GM23248 (cell line): ENCODE data around the gene OR10AG1. TPM values are rescaled to one million over a fixed set of nuclear protein-coding genes. Genes with fewer than 3 reads are reported as not detected.

Experiments used
- DNase-seq: peaks from one replicate; pipeline ENCODE4 v3.0.0-alpha.2; 2015
- H2AFZ ChIP-seq: fragments of 200-600 bp; sonication (generic); 2 replicates; pipeline ENCODE4 v1.6.1; 2016; ENCODE audit warnings: antibody characterized with exemption
- H3F3A ChIP-seq: fragments of 200-600 bp; sonication (generic); 2 replicates; pipeline ENCODE4 v1.6.1; 2016; ENCODE audit warnings: mild to moderate bottlenecking, antibody characterized with exemption, mixed run types; ENCODE audit not compliant: insufficient read depth
- H3K27ac ChIP-seq: fragments of 200-600 bp; sonication (generic); 2 replicates; pipeline ENCODE4 v1.5.1; 2016; ENCODE audit warnings: mild to moderate bottlenecking
- H3K27me3 ChIP-seq: fragments of 200-600 bp; sonication (generic); replicated peaks from 2 replicates; pipeline ENCODE4 v1.6.1; 2016; ENCODE audit warnings: mild to moderate bottlenecking; ENCODE audit not compliant: insufficient read depth
- H3K36me3 ChIP-seq: fragments of 200-600 bp; sonication (generic); 2 replicates; pipeline ENCODE4 v1.6.1; 2016; ENCODE audit warnings: low read depth, mild to moderate bottlenecking
- H3K4me1 ChIP-seq: fragments of 200-600 bp; sonication (generic); 2 replicates; pipeline ENCODE4 v1.6.1; 2016; ENCODE audit warnings: mild to moderate bottlenecking; ENCODE audit not compliant: insufficient read depth
- H3K4me2 ChIP-seq: fragments of 200-600 bp; sonication (generic); one replicate; pipeline ENCODE4 v1.6.1; 2016; ENCODE audit warnings: mild to moderate bottlenecking; ENCODE audit not compliant: unreplicated experiment
- H3K4me3 ChIP-seq: fragments of 200-600 bp; sonication (generic); 2 replicates; pipeline ENCODE4 v1.5.1; 2016; ENCODE audit warnings: mild to moderate bottlenecking
- H3K79me2 ChIP-seq: fragments of 200-600 bp; sonication (generic); 2 replicates; pipeline ENCODE4 v1.6.1; 2016; ENCODE audit warnings: mild to moderate bottlenecking; ENCODE audit not compliant: insufficient read depth
- H3K9ac ChIP-seq: fragments of 200-600 bp; sonication (generic); 2 replicates; pipeline ENCODE4 v1.6.1; 2016; ENCODE audit warnings: mild to moderate bottlenecking
- H3K9me2 ChIP-seq: fragments of 200-600 bp; sonication (generic); 2 replicates; pipeline ENCODE4 v1.6.1; 2016; ENCODE audit warnings: mixed run types, mild to moderate bottlenecking, moderate library complexity; ENCODE audit not compliant: insufficient read depth
- H3K9me3 ChIP-seq: fragments of 200-600 bp; sonication (generic); one replicate; pipeline ENCODE4 v1.6.1; 2017; ENCODE audit warnings: low read depth
- H4K20me1 ChIP-seq: fragments of 200-600 bp; sonication (generic); 2 replicates; pipeline ENCODE4 v1.6.0; 2016; ENCODE audit not compliant: insufficient read depth
- EZH2 ChIP-seq: fragments of 200-600 bp; sonication (generic); IDR thresholded peaks from 2 replicates; pipeline ENCODE4 v1.6.1; 2018; ENCODE audit warnings: antibody characterized with exemption, mild to moderate bottlenecking; ENCODE audit not compliant: insufficient read depth, poor library complexity, severe bottlenecking
- EZH2phosphoT487 ChIP-seq: fragments of 200-600 bp; sonication (generic); IDR thresholded peaks from 2 replicates; pipeline ENCODE4 v1.6.1; 2018; ENCODE audit warnings: antibody characterized with exemption, moderate library complexity, mild to moderate bottlenecking, low read depth; ENCODE audit not compliant: insufficient read depth
- WGBS, 2 experiments: methylation state at CpG; one replicate each; pipeline ENCODE4 v1.1.6; 2015 to 2017; ENCODE audit warnings: low lambda C conversion rate in 2 of 2, low coverage in 1 of 2; ENCODE audit errors: missing lambda C conversion rate in 2 of 2; 5-methylcytosine and 5-hydroxymethylcytosine counted together
- in situ Hi-C: fragments of 300-500 bp; cut with MboI; formaldehyde crosslinking; loops from 2 replicates; pipeline ENCODE4 v1.15.0; 2020
- polyA plus RNA-seq: library from polyadenylated mRNA; unstranded; fragments of >200 nt; fragmentation: Nextera tagmentation; extraction: Ambion mirVana; gene quantifications from 2 replicates; pipeline ENCODE4 v1.2.1, GENCODE V29; 2016
- total RNA-seq: library from RNA; depleted of rRNA; stranded (reverse); fragments of >200 nt; shearing (Covaris generic); gene quantifications from 2 replicates; pipeline ENCODE4 v1.2.3, GENCODE V29; 2014; rRNA removed

OR10AG1 gene
- total and polyA plus RNA-seq, 2 experiments from 2014 or later = not detected

DNA sequence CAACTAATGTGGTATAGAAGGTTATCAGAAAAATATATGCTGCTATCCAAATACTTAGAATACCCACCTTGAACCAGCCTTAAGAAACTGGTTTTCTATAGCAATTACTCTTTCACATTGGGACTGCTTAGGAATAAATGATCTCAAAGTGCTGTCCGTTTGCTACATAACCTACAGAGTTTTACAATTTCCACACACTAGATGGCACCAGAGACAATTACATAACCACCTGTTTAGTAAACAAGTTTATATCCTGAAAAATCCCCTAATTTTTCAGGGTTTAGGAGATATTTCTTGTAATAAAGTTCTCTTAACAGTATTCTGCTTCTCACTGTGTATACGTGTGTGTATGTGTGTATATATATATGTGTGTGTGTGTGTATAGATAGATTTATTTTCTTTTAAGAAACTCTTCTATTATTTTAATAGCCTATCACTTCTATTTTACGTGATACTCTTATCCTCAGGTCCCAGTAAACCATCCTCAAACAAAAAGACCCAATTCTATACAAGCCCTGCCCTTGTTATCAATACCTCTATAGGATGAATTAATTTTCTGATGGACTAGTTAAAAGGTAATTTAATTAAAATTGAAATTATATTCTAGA, 26.9 kb downstream of the OR10AG1 start:
- no peaks in the 10 kb centered on the region for H3K79me2 ChIP-seq
- H4K20me1 ChIP-seq = no peaks in the 10 kb centered on the region
- TF ChIP-seq EZH2 (no peak), EZH2phosphoT487 (no peak)
- no peaks in the 10 kb centered on the region for H3K36me3 ChIP-seq
- 1 to 5% methylated on average over 3 of the region's 3 CpGs for WGBS, 2 experiments
- H3K27me3 ChIP-seq = no peaks in the 10 kb centered on the region
- no peaks in the 10 kb centered on the region for H3K9me3 ChIP-seq
- H2AFZ ChIP-seq = no peak overlapping the region
- H3K4me1 ChIP-seq = no peaks in the 10 kb centered on the region
- H3K9me2 ChIP-seq = no peaks in the 10 kb centered on the region
- in situ Hi-C loops = loop anchor here (25.0 kb wide), 1 partner anchor 844 kb away; no protein-coding TSS in a partner anchor
- no peak overlapping the region for H3K4me2 ChIP-seq
- H3K27ac ChIP-seq = no peak overlapping the region
- DNase-seq = peak; percentile 49
- no peak overlapping the region for H3K4me3 ChIP-seq
- H3F3A ChIP-seq = no peaks in the 10 kb centered on the region
- no peak overlapping the region for H3K9ac ChIP-seq

DNA sequence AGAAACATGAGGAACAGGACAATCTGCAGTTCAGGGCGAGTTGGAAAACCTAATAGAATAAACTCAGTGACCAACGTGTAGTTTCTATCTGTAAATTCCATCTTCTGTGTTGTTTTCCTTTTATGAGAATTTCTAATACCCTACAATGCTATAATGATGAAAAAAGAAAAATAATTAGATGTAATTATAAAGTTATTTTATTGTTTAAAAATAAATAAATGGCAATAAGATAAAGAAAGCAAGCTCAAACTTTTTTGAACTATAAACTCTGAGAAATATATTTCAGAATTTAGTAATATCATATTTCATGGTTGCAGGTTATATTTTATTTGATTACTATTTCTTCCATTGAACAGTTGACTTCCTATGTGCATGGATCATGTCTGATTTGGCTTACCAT, 33.4 kb downstream of the OR10AG1 start, which contains the start of gene OR5I1:
OR5I1 (minus strand) TSS at position 101 of the 400 bp plus-strand sequence; CDS start at position 101, 0 bp downstream.
- Histone ChIP-seq H3K9ac (no peak within 1 kb of the TSS), H2AFZ (no peak within 1 kb of the TSS), H3K36me3 (no peaks in the 10 kb centered on the region), H3K9me3 (no peaks in the 10 kb centered on the region), H3K4me1 (no peaks in the 10 kb centered on the region), H3K9me2 (no peaks in the 10 kb centered on the region), H4K20me1 (no peaks in the 10 kb centered on the region), H3K27ac (no peak within 1 kb of the TSS), H3K27me3 (no peaks in the 10 kb centered on the region), H3K4me2 (no peak within 1 kb of the TSS), H3K79me2 (no peaks in the 10 kb centered on the region), H3F3A (no peaks in the 10 kb centered on the region), H3K4me3 (no peak within 1 kb of the TSS)
- in situ Hi-C loops = loop anchor here (25.0 kb wide), 1 partner anchor 851 kb away; no protein-coding TSS in a partner anchor
- TF ChIP-seq EZH2phosphoT487 (no peak), EZH2 (no peak)
- DNase-seq = no peak
- 2% methylated on average over 2 of the region's 2 CpGs for WGBS, 2 experiments

DNA sequence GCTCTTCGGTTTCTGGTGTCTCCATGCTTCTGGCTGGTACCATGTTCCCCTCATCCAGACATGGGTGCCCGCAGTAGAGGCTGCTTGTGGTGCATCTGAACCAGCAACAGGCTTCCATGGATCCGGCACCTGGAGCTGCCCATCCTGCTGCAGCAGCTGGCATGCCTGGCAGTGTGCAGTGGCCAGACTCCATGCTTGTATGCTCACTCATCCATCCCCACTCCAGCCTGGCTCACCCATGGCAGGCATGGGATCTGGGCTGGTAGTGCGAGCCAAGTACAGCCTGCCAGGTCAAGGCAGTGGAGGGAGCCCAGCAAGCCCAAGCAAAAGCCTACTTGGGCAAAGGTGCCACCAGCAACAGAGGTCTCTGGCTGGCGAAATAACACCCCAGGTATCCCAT, 49.2 kb downstream of the OR10AG1 start:
- H4K20me1 ChIP-seq = no peaks in the 10 kb centered on the region
- H3K79me2 ChIP-seq = no peaks in the 10 kb centered on the region
- H3F3A ChIP-seq = no peaks in the 10 kb centered on the region
- no peak overlapping the region for H3K4me3 ChIP-seq
- no peaks in the 10 kb centered on the region for H3K9me3 ChIP-seq
- no peaks in the 10 kb centered on the region for H3K36me3 ChIP-seq
- no peak overlapping the region for H3K27ac ChIP-seq
- no peaks in the 10 kb centered on the region for H3K27me3 ChIP-seq
- no peak overlapping the region for H2AFZ ChIP-seq
- no peak overlapping the region for H3K4me2 ChIP-seq
- no peak for DNase-seq
- H3K9me2 ChIP-seq = no peaks in the 10 kb centered on the region
- H3K9ac ChIP-seq = no peak overlapping the region
- H3K4me1 ChIP-seq = no peaks in the 10 kb centered on the region
- 13 to 26% methylated on average over 5 of the region's 5 CpGs for WGBS, 2 experiments
- in situ Hi-C loops = no loop called here
- TF ChIP-seq EZH2phosphoT487 (no peak), EZH2 (no peak)

Other genes starting within 250 kb of the OR10AG1 start
- gene OR5D13, start 196.5 kb downstream of the OR10AG1 start, total RNA-seq = not detected in 2 replicates
- gene OR5D13, start 196.5 kb downstream of the OR10AG1 start, polyA plus RNA-seq = not detected in 2 replicates
- gene OR5D14, start 174.4 kb downstream of the OR10AG1 start, total RNA-seq = not detected in 2 replicates
- not detected in 2 replicates for gene OR5D14, start 174.4 kb downstream of the OR10AG1 start, polyA plus RNA-seq
- not detected in 2 replicates for gene OR5L1, start 158.6 kb downstream of the OR10AG1 start, total RNA-seq
- gene OR5L1, start 158.6 kb downstream of the OR10AG1 start, polyA plus RNA-seq = not detected in 2 replicates
- not detected in 2 replicates for gene OR5D18, start 150.3 kb downstream of the OR10AG1 start, total RNA-seq
- not detected in 2 replicates for gene OR5D18, start 150.3 kb downstream of the OR10AG1 start, polyA plus RNA-seq
- gene OR5L2, start 142.7 kb downstream of the OR10AG1 start, total RNA-seq = not detected in 2 replicates
- gene OR5L2, start 142.7 kb downstream of the OR10AG1 start, polyA plus RNA-seq = not detected in 2 replicates
- gene OR5D16, start 131.2 kb downstream of the OR10AG1 start, total RNA-seq = not detected in 2 replicates
- gene OR5D16, start 131.2 kb downstream of the OR10AG1 start, polyA plus RNA-seq = not detected in 2 replicates
- gene TRIM51, start 86.6 kb downstream of the OR10AG1 start, total RNA-seq = not detected in 2 replicates
- gene TRIM51, start 86.6 kb downstream of the OR10AG1 start, polyA plus RNA-seq = not detected in 2 replicates
- not detected in 2 replicates for gene OR5W2, start 55.4 kb downstream of the OR10AG1 start, total RNA-seq
- gene OR5W2, start 55.4 kb downstream of the OR10AG1 start, polyA plus RNA-seq = not detected in 2 replicates
- not detected in 2 replicates for gene OR5I1, start 33.5 kb downstream of the OR10AG1 start, total RNA-seq
- gene OR5I1, start 33.5 kb downstream of the OR10AG1 start, polyA plus RNA-seq = not detected in 2 replicates
- gene OR5F1, start 24.7 kb upstream of the OR10AG1 start, total RNA-seq = not detected in 2 replicates
- gene OR5F1, start 24.7 kb upstream of the OR10AG1 start, polyA plus RNA-seq = not detected in 2 replicates
- not detected in 2 replicates for gene OR5AS1, start 57.7 kb upstream of the OR10AG1 start, total RNA-seq
- not detected in 2 replicates for gene OR5AS1, start 57.7 kb upstream of the OR10AG1 start, polyA plus RNA-seq
- gene OR8I2, start 123.4 kb upstream of the OR10AG1 start, total RNA-seq = not detected in 2 replicates
- not detected in 2 replicates for gene OR8I2, start 123.4 kb upstream of the OR10AG1 start, polyA plus RNA-seq
- not detected in 2 replicates for gene OR8H2, start 133.7 kb upstream of the OR10AG1 start, total RNA-seq
- not detected in 2 replicates for gene OR8H2, start 133.7 kb upstream of the OR10AG1 start, polyA plus RNA-seq
- gene OR8H3, start 152.4 kb upstream of the OR10AG1 start, total RNA-seq = not detected in 2 replicates
- gene OR8H3, start 152.4 kb upstream of the OR10AG1 start, polyA plus RNA-seq = not detected in 2 replicates
- not detected in 2 replicates for gene OR8J3, start 170.3 kb upstream of the OR10AG1 start, total RNA-seq
- gene OR8J3, start 170.3 kb upstream of the OR10AG1 start, polyA plus RNA-seq = not detected in 2 replicates
- gene OR8K5, start 190.4 kb upstream of the OR10AG1 start, total RNA-seq = not detected in 2 replicates
- gene OR8K5, start 190.4 kb upstream of the OR10AG1 start, polyA plus RNA-seq = not detected in 2 replicates
- not detected in 2 replicates for gene OR5J2, start 206.7 kb upstream of the OR10AG1 start, total RNA-seq
- not detected in 2 replicates for gene OR5J2, start 206.7 kb upstream of the OR10AG1 start, polyA plus RNA-seq